HG02840 (cell line): Measurements from ENCODE around the gene GRID1.

Experiments used
- ATAC-seq: cut with Tn5 transposase; IDR thresholded peaks from one replicate; pipeline ENCODE4 v1.9.1; 2021; ENCODE audit warnings: mild to moderate bottlenecking, moderate library complexity, moderate number of reproducible peaks; ENCODE audit not compliant: unreplicated experiment, low FRiP score

Gene GRID1

DNA sequence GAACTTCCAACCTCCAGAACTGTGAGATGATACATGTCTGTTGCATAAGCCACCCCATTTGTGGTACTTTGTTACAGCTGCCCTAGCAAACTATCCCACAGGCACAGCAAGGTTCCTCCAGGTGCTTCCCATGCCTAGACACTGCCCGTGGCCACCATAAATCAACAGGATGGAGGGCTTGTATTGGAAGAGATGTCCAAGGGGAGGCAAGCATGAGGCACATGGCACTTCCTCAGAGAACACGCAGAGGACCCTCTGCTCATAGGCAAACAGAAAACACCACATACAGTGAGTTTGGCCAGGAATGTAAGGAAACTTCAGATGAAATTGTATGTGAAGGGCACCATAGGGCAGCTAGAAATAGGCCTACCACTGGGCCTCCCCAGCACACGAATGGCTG lies 291.1 kb downstream of the GRID1 start:
- no peak for ATAC-seq

DNA sequence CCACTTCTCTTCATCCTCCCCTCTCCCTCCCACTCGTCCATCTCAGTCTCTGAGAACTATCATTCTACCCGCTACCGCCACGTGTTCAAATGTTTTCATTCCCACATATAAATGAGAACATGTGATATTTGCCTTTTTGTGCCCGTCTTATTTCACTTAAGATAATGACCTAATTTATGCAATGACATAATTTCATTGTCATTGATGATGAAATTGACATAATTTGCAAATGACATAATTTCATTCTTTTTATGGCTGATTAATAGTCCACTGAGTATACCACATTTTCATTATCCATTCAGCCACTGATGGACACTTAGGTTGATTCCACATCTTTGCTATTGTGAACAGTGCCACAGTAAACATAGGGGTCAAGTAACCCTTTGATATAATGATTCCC lies 292.3 kb downstream of the GRID1 start:
- ATAC-seq: no peak

DNA sequence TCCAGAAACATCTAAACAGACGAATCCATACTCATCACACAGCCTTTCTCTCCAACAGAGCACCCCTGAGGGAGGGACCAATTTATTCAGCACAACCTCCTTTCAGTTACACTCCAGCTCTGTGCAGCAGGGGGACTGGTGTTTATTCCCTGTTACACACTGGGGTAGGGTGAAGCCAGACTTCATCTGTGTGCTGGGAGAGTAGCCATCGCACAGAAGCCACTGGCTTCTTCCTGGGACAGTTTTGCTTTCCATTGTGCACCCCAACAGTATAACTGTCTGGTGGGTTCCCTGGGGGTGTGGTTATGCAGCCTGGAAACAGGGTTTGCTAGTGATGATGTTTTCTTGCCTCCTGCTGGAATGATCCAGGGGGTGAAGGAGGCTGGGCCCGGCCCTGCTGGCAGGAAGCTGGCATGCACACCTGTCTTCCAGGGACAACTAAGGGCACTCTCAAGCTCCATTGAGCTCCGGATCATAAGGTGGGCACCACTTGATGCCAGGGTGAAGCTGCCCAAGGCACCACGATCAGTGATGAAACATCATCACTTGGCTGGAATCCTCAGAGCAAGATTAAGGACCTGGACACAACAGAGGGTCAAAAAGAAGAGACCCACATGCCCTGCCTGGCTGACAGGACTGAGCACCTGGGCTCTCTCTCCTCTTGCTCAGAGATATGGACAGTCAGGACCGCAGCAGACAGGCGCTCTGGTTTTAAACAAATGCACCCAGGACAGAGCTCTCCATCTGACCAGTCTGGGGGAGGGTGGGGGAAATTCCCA lies 293.2 kb downstream of the GRID1 start:
- ATAC-seq: no peak

DNA sequence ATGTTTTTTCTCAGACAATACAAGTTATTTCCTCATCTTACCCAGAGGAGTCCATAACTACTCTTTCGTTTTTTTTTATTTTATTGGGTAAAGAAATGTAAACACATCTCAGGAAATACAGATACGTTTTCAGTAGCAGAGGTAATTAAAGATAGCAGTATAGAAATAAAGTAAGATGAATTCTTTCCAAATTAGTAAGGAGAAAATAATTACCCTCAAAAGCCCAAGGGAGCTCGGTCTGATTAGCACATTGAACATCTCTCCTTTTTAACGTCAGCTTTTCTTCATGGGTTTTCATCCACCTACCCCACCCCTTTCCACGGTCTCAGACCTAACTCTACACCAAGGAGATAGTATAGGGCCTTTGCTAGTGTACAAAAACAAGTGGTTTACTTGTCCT lies 294.2 kb downstream of the GRID1 start:
- ATAC-seq: no peak

DNA sequence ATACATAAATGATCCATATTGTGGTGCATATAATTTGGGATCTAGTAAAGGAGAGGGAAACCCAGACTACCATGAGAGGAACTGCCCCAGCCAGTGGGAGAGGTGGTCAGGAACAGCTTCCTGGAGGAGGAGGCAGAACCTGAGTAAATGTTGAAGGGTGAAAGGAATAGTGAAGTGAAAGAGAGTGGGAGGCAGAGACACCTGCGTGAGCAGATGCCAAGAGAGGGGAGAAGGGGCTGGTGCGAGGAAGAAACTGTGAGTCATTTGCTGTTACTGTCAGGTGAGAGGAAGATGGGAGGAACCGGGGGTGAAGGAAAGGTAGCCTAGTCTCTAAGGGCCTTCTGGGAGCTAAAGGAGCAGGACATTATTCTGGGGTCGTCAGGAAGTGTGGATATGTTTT lies 294.8 kb downstream of the GRID1 start:
- ATAC-seq: no peak

DNA sequence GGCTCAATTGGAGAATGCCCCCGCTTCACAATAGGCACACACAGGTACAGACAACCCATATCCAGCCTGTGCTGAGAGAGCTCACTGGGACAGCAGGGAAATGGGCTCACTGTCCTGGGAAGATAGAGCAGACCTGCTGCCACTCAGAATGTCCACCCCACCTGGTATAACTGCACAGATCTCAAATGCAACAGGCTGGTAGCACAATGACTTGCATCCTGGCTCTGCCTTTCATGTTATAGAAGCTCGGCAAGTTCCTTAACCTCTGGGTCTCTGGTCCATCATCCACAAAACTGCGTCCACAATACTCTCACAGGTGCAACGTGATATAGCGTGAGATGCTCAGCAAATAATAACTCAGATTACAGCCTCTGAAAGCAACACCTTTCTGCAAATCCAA lies 295.4 kb downstream of the GRID1 start:
- no peak for ATAC-seq

DNA sequence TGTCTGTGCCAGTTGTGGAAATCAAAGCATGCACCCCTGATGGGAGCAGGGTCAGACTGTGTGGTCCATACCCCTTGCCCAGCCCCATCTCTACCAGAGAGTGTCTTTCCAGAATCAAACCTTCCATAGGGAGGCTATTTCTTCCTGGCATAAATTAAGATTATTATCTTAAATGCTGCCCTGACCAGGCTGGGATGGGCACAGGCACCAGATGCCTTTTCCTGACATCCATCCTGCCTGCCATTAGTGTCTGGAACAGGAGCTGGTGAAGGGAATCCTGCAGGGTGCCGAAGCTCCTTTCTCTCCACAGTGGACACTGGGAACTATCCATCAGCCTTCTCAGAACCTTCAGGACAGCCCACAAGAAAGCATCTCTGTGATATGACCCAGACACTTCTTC lies 296.3 kb downstream of the GRID1 start:
- ATAC-seq: no peak

DNA sequence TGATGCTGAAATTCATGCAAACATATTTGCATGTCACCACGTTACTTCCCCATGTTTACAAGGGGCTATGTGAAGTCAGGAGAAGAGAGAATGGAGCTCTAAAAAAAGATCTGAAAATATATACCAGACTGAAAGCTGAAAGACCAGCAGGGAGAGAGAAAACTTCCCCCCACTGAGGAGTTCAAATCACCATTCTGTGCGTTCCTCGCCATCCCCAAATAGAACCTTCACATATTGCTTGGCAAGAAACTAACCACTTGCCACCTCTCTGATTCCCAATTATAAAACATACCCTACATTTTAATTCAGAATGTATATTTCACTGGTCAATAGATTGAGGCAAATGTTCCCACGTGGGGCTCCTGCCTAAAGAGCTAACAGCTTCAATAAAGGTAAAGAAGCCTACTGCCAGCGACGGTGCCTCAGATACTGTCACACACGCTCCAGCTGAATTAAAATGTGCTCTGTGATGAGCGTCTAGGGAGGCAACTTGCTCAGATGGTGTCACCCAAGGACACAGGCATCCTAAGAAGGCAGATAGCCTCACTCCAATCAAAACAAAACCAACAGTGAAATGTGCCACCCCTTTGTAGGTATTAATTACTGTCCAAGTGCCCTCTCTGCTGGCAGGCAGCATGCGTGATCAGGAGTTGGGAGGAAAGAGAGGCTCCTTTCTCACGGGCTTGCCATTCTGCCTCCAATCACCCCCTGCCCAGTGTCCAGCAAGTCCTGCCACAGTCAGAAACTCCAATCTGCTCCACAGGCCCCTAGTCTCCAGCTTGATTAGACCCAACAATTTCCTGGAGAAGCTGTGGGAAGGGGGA lies 298.2 kb downstream of the GRID1 start:
- no peak for ATAC-seq

DNA sequence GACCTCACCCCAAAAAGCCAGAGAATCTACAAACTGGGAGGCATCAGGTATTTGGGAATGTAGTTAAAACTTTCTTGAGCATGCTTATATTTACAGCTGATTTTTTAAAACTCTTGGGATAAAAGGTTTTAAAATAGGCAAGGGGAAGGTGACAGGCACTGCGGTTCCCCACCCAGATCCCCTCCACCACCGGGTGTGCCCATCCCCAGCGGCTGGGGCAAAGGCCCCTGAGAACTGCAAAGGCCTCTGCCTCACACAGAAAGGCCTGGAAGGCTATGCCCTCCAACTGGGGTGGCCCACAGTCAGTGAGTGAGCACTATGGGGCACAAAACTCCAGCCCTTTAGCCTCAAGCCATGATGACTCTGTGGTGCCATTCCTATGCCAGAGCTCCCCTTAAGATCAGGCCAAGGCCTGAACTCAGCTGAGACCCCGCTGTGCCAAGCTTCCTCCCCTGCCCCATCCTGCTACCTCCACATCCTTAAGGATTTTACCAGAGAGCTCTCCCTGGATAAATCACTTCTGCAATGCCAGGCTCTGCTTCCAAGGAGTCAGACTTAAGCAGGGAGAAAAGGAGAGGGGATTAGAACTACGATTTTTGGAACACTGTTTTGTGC lies 299.1 kb downstream of the GRID1 start:
- ATAC-seq: no peak

DNA sequence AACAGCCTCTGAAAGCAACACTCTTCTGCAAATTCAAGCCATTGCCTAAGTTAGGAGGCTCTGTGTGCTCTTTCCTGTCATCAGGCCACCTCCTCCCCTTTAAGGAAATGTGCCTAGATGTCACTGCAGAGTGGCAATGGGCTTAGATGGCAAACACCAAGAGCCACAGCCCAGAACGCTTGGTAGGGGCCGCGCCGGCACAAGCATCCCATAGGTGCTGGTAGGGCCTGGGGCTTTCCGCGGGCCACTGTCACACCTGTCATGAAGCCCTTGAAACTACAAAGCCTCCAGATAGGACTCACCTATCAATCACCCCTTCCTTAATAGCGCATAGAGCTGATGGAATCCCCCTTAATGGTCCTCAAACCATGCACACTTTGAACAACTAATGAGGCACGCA lies 299.9 kb downstream of the GRID1 start:
- ATAC-seq: no peak

DNA sequence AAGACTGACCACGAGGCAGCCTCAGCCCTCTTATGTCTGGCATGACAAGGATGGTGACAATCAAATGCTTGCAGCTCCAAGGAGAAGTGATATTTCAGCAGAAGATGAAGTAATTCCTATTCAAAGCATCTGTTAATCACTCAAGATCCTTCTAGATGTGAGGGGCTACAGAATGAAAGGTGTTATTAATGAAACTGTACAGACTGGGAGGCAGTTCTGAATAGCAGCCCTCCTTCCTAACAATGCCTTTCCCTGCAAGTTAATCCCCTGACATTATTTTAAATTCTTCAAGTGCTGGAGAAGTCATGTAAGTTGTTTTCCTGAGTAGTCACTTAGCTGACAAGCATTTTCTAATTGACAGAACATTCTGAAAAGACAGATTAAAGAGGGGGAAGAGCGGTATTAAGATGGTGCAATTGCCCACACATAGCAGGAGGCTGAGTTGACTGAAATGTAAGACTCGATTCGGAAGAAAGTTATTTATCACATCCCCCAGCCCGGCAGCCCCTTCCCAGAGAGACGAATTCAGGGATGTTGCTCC lies 300.8 kb downstream of the GRID1 start:
- ATAC-seq: no peak

DNA sequence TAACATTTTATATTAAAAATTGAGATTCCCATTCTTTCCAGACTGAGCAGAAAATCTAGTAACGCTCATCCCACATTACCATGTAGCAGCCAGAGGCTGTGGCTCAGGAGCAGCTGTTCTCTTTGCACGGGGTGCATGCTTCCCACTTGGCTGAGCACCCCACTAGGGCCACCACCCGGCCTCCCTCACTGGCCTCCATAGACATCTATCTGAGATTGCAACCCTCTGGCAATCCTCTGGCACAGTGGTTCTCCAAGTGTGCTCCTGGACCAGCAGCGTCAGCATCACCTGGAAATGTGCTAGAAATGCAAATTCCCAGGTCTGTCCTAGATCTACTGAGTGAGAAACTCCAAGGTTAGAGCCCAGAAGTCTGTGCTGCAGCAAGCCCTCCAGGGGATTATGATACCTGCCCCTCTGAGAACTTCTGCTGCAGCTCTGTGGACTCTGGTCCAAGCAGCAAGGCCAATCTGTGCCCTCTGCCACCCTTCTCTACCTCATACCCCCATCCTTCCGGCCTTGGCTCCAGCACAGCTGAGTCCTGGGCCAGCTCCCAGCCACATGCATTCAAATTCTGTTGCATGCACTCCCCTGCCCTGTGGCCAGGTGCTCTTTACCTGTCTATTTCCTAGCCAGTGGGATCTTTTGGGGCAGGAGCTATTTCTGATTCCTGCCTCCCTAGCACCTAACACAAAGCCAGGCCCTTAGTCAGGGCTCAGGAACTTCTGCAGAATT lies 301.5 kb downstream of the GRID1 start:
- no peak for ATAC-seq

DNA sequence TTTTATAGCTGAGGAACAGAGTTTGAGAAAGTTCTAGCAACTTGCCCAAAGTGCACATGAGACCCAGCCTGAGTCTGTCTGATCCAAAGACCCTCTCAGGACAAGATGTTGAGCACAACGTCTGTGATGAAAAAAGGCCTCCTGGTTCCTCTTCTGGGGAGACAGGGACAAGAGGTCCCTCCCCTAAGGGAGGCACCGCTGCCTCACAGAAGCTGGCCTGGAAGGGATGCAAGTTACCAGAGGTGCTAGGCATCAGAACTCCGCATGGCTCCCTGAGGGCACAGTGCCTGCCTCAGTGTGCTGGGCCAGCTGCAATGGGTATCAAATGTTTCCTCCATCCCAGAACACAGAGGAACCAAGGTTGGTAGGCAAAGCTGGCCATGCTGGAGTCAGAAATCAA lies 302.4 kb downstream of the GRID1 start:
- ATAC-seq: no peak

DNA sequence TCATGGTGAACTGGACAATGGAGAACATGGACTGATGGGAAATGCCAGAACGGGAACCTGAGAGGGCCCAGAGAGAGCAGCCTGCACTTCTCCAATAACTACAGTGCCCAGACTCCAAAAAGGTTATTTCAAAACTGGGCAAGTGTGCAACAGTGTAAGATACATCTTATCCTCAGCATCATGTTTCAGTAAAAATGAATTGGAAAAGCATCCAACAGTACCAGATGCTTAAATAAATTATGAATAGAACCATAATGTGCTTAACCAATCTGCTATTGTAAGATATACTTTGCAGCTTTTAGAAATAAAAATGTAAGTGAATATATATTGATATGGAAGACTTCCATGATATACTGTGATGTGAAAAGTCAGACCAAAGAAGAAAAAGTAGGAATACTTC lies 303.3 kb downstream of the GRID1 start:
- ATAC-seq: no peak

DNA sequence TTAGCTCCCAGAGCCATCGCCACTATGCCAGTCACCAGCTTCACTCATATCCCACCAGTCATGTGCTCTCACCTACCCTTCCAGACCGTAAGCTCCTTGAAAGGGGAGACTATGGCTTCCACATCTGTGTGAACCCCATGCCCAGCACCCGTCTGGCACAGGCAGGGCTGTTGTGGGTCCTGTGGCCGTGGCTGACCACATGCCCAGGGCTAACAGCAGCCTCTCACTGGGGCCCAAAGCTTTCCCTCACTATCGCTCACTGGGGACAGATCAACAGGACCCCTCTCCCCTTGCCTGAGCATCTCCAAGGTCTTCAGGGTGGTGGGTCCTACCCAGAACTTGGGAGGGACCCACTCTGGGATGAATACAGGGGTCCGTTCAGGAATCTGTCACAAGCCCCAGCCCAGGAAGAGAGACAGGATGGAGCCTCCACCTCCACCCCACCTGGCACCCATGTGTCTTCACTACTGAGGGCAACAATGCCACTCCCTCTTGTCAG lies 303.9 kb downstream of the GRID1 start:
- no peak for ATAC-seq

DNA sequence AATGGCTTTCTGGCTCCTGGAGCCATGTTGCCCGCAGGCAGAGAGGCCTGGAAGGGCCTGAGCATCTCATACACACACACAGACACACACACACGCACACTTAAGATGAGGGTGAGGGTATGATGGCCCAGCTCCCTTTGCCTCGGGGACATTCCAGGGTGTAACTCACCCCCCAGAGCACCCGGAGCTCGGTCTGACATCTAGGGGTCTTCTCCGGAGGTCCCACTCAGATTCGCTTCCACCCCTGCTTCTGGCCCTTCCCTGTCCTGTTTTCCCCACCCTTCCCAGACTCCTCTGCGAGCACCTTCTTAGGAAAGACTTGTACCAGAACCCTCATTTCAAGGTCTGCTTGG lies 304.4 kb downstream of the GRID1 start:
- no peak for ATAC-seq

DNA sequence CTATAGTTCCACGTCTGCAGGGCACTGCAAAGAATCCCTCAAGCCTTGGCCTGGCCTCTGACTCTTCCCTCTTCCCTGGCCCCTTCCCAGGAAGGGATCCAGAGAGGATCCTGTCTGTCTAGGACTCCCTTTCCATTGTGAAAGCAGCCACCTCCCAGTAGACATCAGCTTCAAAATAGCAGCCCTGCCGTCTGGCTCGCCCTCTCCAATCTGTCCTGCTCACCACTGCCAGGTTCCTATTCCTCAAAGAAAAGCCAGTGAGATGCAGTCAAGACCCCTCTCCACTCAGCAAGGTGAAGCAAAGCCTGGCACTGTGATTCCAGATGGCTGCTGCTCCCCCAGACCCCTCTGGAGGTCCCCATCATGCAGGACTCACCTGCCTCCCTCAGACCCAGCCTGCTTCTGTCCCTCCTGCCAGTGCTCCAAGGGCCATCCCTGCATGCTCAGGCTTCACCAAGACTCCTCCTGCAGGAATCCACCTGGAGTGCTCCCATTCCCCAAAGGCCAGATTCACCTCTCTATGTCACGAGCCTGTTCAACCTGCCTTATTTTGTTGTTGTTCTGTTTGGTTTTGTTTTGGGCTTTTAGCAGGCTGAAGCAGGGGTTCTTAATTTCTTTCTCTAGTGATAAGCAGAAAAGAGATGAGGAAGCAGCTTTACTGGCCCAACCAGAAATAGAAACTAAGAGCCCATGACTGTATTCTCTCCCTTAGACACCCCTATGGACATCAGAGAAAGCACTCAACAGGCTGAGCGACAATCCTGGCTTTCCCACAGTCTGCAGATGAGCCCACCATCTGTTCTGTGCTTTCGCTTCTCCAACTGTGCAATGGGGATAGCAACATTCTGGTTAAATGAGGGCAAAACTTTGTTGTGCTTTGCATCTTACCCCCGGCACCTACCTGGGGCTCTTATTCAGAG lies 305.1 kb downstream of the GRID1 start:
- no peak for ATAC-seq

DNA sequence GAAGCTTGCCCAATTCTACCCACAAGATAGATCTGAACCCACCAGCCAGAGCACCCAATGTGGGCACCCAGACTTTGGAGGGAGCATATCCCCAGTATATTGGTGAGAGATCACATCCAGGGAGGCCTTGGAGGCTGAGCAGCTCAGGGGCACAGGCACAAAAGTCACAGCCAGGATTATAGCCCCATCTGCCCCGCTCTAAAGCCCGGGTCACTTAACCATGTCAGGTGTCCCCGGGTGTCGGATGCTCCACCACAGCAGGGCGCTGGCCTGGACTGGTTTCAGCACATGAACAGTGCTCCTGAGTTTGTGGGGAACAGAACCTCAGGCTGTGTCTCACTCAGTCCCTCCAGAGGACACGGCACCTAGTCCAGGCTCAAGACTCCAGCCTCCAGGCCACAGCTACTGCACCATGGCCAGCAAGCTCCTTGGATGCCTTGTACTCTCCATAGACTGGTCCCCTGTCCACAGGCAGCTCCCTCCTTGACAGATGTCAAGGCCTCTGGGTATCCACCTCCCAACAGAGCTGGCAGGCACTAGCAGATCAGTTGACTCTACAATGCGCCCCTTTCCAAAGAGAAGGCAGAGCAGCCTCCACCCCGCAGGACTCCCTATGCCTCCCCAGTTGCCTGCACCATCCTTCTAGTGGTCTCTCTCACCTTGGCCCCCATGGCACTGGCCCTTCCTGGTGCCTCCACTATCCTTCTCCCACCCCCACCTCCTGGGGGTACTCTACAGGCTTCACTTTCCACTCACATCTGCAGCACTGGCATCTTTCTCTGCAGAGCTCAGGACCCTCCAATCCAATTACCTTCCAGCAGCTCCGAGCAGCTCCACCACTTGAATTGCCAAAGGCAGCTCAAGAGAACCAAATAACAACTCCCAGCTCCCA lies 306.0 kb downstream of the GRID1 start:
- ATAC-seq: no peak
